Mucosa of stomach (tissue), 1 donor: ENCODE data around the gene TIGD6.

Experiments used
- H3K27me3 ChIP-seq: one replicate; pipeline ENCODE4 v1.7.0; 2013; ENCODE audit warnings: mild to moderate bottlenecking, low read length; ENCODE audit not compliant: control insufficient read depth, insufficient read depth
- H3K36me3 ChIP-seq: one replicate; pipeline ENCODE4 v1.7.0; 2013; ENCODE audit warnings: low read length; ENCODE audit not compliant: control insufficient read depth, insufficient read depth
- H3K4me1 ChIP-seq: one replicate; pipeline ENCODE4 v1.7.0; 2013; ENCODE audit warnings: mild to moderate bottlenecking, low read length; ENCODE audit not compliant: control insufficient read depth, insufficient read depth
- H3K4me3 ChIP-seq: one replicate; pipeline ENCODE4 v1.7.0; 2013; ENCODE audit warnings: low read length
- H3K9ac ChIP-seq: one replicate; pipeline ENCODE4 v1.7.0; 2013; ENCODE audit warnings: mild to moderate bottlenecking, low read length, moderate library complexity
- H3K9me3 ChIP-seq: one replicate; pipeline ENCODE4 v1.7.0; 2013; ENCODE audit warnings: mild to moderate bottlenecking, low read length, moderate library complexity; ENCODE audit not compliant: control insufficient read depth
- donor health status: Pancreatic carcinoma.

The TIGD6 gene

GRCh38 chr5:150013931-150014330 lies 13.5 kb upstream of the TIGD6 start:
- H3K36me3 ChIP-seq: peaks cover 23% of the 10 kb centered on the region
- no peak overlapping the region for H3K9ac ChIP-seq
- H3K4me1 ChIP-seq: peaks cover 10% of the 10 kb centered on the region

GRCh38 chr5:150009671-150010387 lies 9.4 kb upstream of the TIGD6 start:
- Histone ChIP-seq H3K4me1 (no peaks in the 10 kb centered on the region), H3K9ac (no peak overlapping the region), H3K36me3 (peaks cover 20% of the 10 kb centered on the region), H3K4me3 (no peak overlapping the region), H3K27me3 (no peaks in the 10 kb centered on the region), H3K9me3 (no peaks in the 10 kb centered on the region)

More at GRCh38 chr5:150013931-150014330, 13.5 kb upstream of the TIGD6 start:
- Histone ChIP-seq H3K27me3 (no peaks in the 10 kb centered on the region), H3K4me3 (no peak overlapping the region), H3K9me3 (no peaks in the 10 kb centered on the region)

GRCh38 chr5:150007050-150007449 lies 6.6 kb upstream of the TIGD6 start:
- H3K27me3 ChIP-seq: no peaks in the 10 kb centered on the region
- H3K4me3 ChIP-seq: no peak overlapping the region
- peaks cover 13% of the 10 kb centered on the region for H3K36me3 ChIP-seq
- no peak overlapping the region for H3K9ac ChIP-seq
- peaks cover 6% of the 10 kb centered on the region for H3K4me1 ChIP-seq
- no peaks in the 10 kb centered on the region for H3K9me3 ChIP-seq

GRCh38 chr5:150006318-150006717 lies 5.9 kb upstream of the TIGD6 start:
- H3K4me3 ChIP-seq: no peak overlapping the region
- peaks cover 12% of the 10 kb centered on the region for H3K36me3 ChIP-seq
- no peaks in the 10 kb centered on the region for H3K27me3 ChIP-seq
- H3K9ac ChIP-seq: no peak overlapping the region
- peaks cover 13% of the 10 kb centered on the region for H3K4me1 ChIP-seq
- H3K9me3 ChIP-seq: no peaks in the 10 kb centered on the region

- Histone ChIP-seq H3K4me1 (peaks cover 23% of the 10 kb centered on the region), H3K9me3 (no peaks in the 10 kb centered on the region), H3K27me3 (no peaks in the 10 kb centered on the region), H3K36me3 (no peaks in the 10 kb centered on the region), H3K9ac (peak overlapping the region; percentile 92), H3K4me3 (peak overlapping the region; percentile 70)
Observed at GRCh38 chr5:150001660-150002486, 1.4 kb upstream of the TIGD6 start.

GRCh38 chr5:150000990-150001659 lies 671 bp upstream of the TIGD6 start:
- Histone ChIP-seq H3K9me3 (no peaks in the 10 kb centered on the region), H3K36me3 (no peaks in the 10 kb centered on the region), H3K4me1 (peaks cover 23% of the 10 kb centered on the region), H3K27me3 (no peaks in the 10 kb centered on the region), H3K4me3 (peak overlapping the region; percentile 70), H3K9ac (peak overlapping the region; percentile 92)

GRCh38 chr5:149999866-150000255 lies 593 bp downstream of the TIGD6 start:
- H3K4me3 ChIP-seq: peak overlapping the region; percentile 70
- peak overlapping the region; percentile 92 for H3K9ac ChIP-seq
- no peaks in the 10 kb centered on the region for H3K27me3 ChIP-seq
- H3K4me1 ChIP-seq: peaks cover 23% of the 10 kb centered on the region
- no peaks in the 10 kb centered on the region for H3K36me3 ChIP-seq
- H3K9me3 ChIP-seq: no peaks in the 10 kb centered on the region

GRCh38 chr5:149999359-149999758 lies 1.1 kb downstream of the TIGD6 start:
- H3K9me3 ChIP-seq: no peaks in the 10 kb centered on the region
- no peaks in the 10 kb centered on the region for H3K36me3 ChIP-seq
- peak overlapping the region; percentile 92 for H3K9ac ChIP-seq
- peaks cover 23% of the 10 kb centered on the region for H3K4me1 ChIP-seq
- H3K4me3 ChIP-seq: peak overlapping the region; percentile 70
- H3K27me3 ChIP-seq: no peaks in the 10 kb centered on the region

- H3K36me3 ChIP-seq: no peaks in the 10 kb centered on the region
- no peak overlapping the region for H3K4me3 ChIP-seq
- H3K9ac ChIP-seq: no peak overlapping the region
- no peaks in the 10 kb centered on the region for H3K27me3 ChIP-seq
- H3K9me3 ChIP-seq: no peaks in the 10 kb centered on the region
- H3K4me1 ChIP-seq: peaks cover 23% of the 10 kb centered on the region
Observed at GRCh38 chr5:149998281-149998680, 2.2 kb downstream of the TIGD6 start.

GRCh38 chr5:149996205-149996890 lies 4.1 kb downstream of the TIGD6 start:
- H3K9ac ChIP-seq: no peak overlapping the region
- no peaks in the 10 kb centered on the region for H3K36me3 ChIP-seq
- H3K27me3 ChIP-seq: no peaks in the 10 kb centered on the region
- peaks cover 11% of the 10 kb centered on the region for H3K4me1 ChIP-seq
- H3K9me3 ChIP-seq: no peaks in the 10 kb centered on the region
- H3K4me3 ChIP-seq: no peak overlapping the region

- Histone ChIP-seq H3K4me3 (no peak overlapping the region), H3K9ac (no peak overlapping the region), H3K4me1 (peaks cover 8% of the 10 kb centered on the region), H3K27me3 (no peaks in the 10 kb centered on the region), H3K9me3 (no peaks in the 10 kb centered on the region), H3K36me3 (no peaks in the 10 kb centered on the region)
Observed at GRCh38 chr5:149995385-149996204, 4.9 kb downstream of the TIGD6 start.
